ENCODE data around the gene TRIM45. TPM values are rescaled to one million over a fixed set of nuclear protein-coding genes. Genes with fewer than 3 reads are reported as not detected.
A peak's percentile ranks its signal among the peaks of the same experiment; 100 is the strongest.
"Not testable (repeated sequence)": the region's sequence is repeated elsewhere in the genome, so short reads cannot be mapped to it uniquely, and the experiment has no call there.

Gene TRIM45
- 13.3 TPM for total RNA-seq
- long read RNA-seq, transcript TRIM45-201 (6 exons, 3,515 nt) = major isoform, 6 of 8 reads
- long read RNA-seq, partial matches to known transcripts = 1 of 8 reads
- long read RNA-seq, other reads (novel, unspliced or antisense) = 0 of 8 reads

GRCh38 chr1:117121589-117122329 is at the start of gene TRIM45:
TRIM45 (minus strand) TSS chr1:117121749; CDS start chr1:117121201, 548 bp downstream.
- DNase-seq (ENCODE audit: missing footprints) (peak; percentile 98), ATAC-seq (peak; percentile 98)
- intact Hi-C loops (cut with DNase I) = loop anchor here (5.0 kb wide), 3 partner anchors 116 to 246 kb away; partner anchors contain the start of gene MAN1A2

GRCh38 chr1:117169871-117170596 is 48.5 kb upstream of the TRIM45 start:
- ATAC-seq (no peak), DNase-seq (ENCODE audit: missing footprints) (no peak)
- intact Hi-C loops (cut with DNase I) = no loop called here

GRCh38 chr1:117167402-117167801 is 45.9 kb upstream of the TRIM45 start:
- no peak for ATAC-seq

GRCh38 chr1:117166076-117166475 is 44.5 kb upstream of the TRIM45 start:
- no peak for ATAC-seq
- intact Hi-C loops (cut with DNase I) = no loop called here
- no peak for DNase-seq (ENCODE audit: missing footprints)

More at GRCh38 chr1:117167402-117167801, 45.9 kb upstream of the TRIM45 start:
- intact Hi-C loops (cut with DNase I) = no loop called here
- DNase-seq (ENCODE audit: missing footprints) = no peak

- intact Hi-C loops (cut with DNase I) = no loop called here
- DNase-seq (ENCODE audit: missing footprints) (no peak), ATAC-seq (no peak)
These were observed 42.7 kb upstream of the TRIM45 start for GRCh38 chr1:117164209-117164608.

- intact Hi-C loops (cut with DNase I) = no loop called here
- ATAC-seq = no peak
- DNase-seq (ENCODE audit: missing footprints) = no peak
These were observed 41.3 kb upstream of the TRIM45 start for GRCh38 chr1:117162816-117163215.

- DNase-seq (ENCODE audit: missing footprints) = no peak
- intact Hi-C loops (cut with DNase I) = no loop called here
- no peak for ATAC-seq
These were observed 40.3 kb upstream of the TRIM45 start for GRCh38 chr1:117161887-117162286.

- DNase-seq (ENCODE audit: missing footprints); ATAC-seq; intact Hi-C loops (cut with DNase I): not testable (repeated sequence)
These were observed 29.8 kb upstream of the TRIM45 start for GRCh38 chr1:117151305-117151704.

GRCh38 chr1:117150316-117150715 is 28.8 kb upstream of the TRIM45 start:
- no peak for DNase-seq (ENCODE audit: missing footprints)
- no peak for ATAC-seq
- intact Hi-C loops (cut with DNase I) = no loop called here

GRCh38 chr1:117147856-117148588 is 26.5 kb upstream of the TRIM45 start:
- intact Hi-C loops (cut with DNase I) = no loop called here
- ATAC-seq = no peak
- DNase-seq (ENCODE audit: missing footprints) = no peak

- intact Hi-C loops (cut with DNase I) = no loop called here
- ATAC-seq (no peak), DNase-seq (ENCODE audit: missing footprints) (no peak)
These were observed 25.8 kb upstream of the TRIM45 start for GRCh38 chr1:117147341-117147831.

GRCh38 chr1:117146575-117147340 is 25.2 kb upstream of the TRIM45 start:
- DNase-seq (ENCODE audit: missing footprints) (no peak), ATAC-seq (peak; percentile 31)
- intact Hi-C loops (cut with DNase I) = no loop called here

- ATAC-seq (no peak), DNase-seq (ENCODE audit: missing footprints) (no peak)
- intact Hi-C loops (cut with DNase I) = no loop called here
These were observed 24.5 kb upstream of the TRIM45 start for GRCh38 chr1:117146072-117146471.

- no peak for DNase-seq (ENCODE audit: missing footprints)
- intact Hi-C loops (cut with DNase I) = no loop called here
- no peak for ATAC-seq
These were observed 22.3 kb upstream of the TRIM45 start for GRCh38 chr1:117143871-117144270.

GRCh38 chr1:117143172-117143571 is 21.6 kb upstream of the TRIM45 start:
- no peak for ATAC-seq
- no peak for DNase-seq (ENCODE audit: missing footprints)
- intact Hi-C loops (cut with DNase I) = no loop called here

- DNase-seq (ENCODE audit: missing footprints) (no peak), ATAC-seq (no peak)
- intact Hi-C loops (cut with DNase I) = no loop called here
These were observed 20.7 kb upstream of the TRIM45 start for GRCh38 chr1:117142200-117142599.

GRCh38 chr1:117138561-117138960 is 17.0 kb upstream of the TRIM45 start:
- DNase-seq (ENCODE audit: missing footprints) (no peak), ATAC-seq (no peak)
- intact Hi-C loops (cut with DNase I) = no loop called here

GRCh38 chr1:117138106-117138505 is 16.6 kb upstream of the TRIM45 start:
- intact Hi-C loops (cut with DNase I) = no loop called here
- no peak for DNase-seq (ENCODE audit: missing footprints)
- ATAC-seq = no peak
